ENCODE measurements around the gene LALBA.
"Not testable (repeated sequence)": the region's sequence is repeated elsewhere in the genome, so short reads cannot be mapped to it uniquely, and the experiment has no call there.

Gene LALBA

DNA sequence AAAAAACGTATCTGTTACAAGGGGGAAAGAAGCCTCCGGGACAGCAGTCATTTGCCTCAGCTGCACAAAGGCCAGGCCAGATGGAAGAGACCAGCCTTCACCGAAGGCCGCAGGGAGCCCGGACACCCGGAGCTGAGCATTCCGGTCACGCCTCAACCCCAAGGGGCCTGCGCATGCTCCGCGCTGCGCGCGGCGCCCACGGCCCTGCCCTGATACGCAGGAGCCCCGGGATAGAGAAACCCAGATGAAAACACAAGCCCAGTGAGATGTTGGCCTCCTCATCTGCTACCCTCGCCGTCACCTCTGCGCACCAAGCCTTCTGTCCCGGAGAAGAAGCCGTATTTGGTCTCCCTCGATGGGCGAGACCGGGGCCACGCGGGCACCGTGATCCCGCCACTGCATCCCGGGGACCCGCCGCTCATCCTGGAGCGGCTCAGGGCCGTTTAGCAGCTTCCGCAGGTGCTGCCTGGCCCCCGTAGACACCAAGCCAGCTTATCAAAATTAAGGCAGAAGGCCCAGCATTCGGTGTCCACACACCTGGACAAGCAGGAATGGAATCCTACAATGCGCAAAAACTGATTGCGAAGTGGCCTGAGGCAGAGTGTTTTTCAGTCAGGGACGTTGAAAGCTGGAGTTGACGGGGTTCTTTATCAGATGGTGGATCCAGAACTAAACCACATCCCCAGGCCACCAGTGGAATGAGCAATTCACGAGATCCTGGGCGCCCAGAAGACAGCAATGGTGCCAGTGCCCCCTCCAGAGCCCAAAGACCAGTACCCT lies 41.8 kb downstream of the LALBA start:
- DNase-seq: no peak

DNA sequence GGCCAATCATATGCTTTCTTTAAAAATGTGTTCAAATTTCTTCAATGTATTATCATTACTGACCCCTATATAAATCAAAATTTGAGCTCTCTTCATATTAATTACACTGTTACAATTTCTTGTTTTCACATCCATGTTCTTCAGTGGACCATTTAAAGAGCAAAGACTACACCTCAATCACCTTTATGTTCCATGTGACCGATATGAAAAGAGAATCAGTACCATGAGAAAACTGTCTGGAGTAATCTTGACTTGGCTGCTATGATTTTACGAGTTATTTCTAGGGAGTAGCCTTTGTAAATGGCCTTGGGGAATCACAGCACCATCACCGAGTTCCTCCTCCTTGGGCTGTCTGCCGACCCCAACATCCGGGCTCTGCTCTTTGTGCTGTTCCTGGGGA lies 44.5 kb downstream of the LALBA start, which contains the start of gene OR8S1:
Gene OR8S1 (plus strand): TSS at position 301 of the 400 bp plus-strand sequence. CDS start 0 bp downstream, at position 301.
- DNase-seq: no peak

DNA sequence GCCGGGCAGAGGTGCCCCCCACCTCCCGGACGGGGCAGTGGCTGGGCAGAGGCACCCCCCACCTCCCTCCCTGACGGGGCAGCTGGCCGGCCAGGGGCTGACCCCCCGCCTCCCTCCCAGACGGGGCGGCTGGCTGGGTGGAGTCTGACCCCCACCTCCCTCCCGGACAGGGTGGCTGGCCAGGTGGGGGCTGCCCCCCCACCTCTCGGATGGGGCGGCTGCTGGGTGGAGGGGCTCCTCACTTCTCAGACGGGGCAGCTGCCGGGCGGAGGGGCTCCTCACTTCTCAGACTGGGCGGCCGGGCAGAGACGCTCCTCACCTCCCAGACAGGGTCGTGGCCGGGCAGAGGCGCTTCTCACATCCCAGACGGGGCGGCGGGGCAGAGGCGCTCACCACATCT lies 49.5 kb downstream of the LALBA start:
- DNase-seq: not testable (repeated sequence)

Measured in activated CD4-positive, alpha-beta T cell treated with anti-CD3 and anti-CD28 coated beads for 4 hours (primary cell).